Measurements from ENCODE around the gene RFC3.

Gene RFC3

GRCh38 chr13:33868343-33868994, 50.5 kb downstream of the RFC3 start:
- no peak for DNase-seq (ENCODE audit: low read depth)

DNA sequence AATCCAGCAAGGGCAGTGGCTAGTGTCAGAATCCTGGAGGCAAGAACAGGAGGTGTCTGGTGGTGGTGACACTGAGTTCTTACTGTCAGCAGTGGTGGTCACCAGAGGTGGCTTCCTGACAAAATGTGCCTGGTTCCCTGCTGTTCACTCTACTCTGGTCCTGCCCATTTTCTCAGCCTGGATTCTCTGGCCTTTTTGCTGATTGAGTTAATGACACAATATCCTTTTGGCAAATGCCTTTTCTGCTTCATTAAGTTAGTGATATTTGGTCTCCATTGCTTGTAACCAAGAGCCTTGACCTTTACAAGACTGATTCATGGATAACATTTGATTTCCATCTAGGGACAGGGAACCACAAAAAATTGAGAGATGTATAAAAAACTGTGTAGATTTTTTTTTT, 51.1 kb downstream of the RFC3 start:
- no peak for DNase-seq (ENCODE audit: low read depth)

DNA sequence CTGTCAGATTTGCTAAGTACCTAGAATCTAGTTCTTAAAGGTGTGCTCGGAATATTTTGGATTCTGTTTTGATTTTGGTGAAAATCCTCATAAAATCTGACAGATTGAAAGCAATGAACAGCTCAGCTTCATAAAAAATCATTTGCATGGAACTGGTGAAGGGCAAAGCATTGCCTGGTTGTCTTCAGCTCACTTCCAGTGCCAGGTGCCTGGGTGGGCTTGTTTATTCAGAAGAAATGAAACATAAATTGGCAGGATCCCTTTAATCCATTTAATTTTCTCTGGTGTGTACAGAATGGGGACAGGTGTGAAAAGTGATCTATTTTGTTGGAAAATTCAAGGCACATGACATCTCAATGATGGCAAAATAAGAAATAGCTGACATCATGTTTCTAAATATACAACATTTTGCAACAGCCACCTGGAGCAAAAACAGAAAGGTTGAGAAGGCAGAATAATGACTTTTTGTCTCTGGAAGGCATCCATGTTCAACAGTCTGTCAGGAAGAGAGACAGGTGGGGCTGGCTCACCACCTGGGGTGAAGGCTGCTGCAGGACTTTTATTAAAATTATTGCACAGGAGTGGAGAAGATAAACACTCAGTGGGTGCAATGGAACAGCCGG, 52.2 kb downstream of the RFC3 start:
- no peak for DNase-seq (ENCODE audit: low read depth)

DNA sequence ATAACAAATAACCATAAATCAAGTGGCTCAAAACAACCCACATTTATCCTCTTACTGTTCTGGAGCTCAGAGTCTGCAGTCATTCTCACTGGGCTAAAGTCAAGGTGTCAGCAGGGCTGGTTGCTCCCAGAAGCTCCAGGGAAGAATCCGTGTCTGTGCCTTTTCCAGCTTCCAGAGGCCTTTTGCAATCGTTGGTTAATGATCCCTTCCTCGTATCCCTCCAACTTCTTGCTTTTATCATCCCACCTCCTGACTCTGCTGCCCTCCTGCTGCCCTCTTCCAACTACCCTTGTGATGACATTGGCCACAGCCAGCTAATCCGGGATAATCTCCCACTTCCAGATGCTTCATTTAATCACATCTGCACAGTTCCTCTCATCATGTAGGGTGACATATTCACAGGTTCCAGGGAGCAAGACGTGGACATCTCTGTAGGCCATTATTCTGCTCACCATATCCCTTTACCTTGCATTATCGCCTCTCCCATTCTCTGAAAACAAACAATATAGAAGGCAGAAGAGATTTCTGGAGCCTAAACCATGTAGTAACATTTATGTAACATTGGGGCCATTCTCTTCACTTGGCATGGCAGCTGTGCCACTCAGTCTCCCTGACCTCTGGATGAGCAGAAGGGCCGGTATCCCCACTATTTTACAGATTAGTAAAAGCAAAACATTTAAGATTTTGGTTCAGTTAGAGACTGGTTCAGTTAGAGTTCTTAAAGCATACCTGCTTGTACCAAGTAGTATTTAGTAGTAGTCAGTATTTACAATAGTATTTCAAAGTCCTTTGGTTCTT, 53.5 kb downstream of the RFC3 start:
- no peak for DNase-seq (ENCODE audit: low read depth)

GRCh38 chr13:33872005-33872351, 54.0 kb downstream of the RFC3 start:
- DNase-seq (ENCODE audit: low read depth), result no peak

GRCh38 chr13:33873251-33873908, 55.4 kb downstream of the RFC3 start:
- DNase-seq (ENCODE audit: low read depth), result no peak

DNA sequence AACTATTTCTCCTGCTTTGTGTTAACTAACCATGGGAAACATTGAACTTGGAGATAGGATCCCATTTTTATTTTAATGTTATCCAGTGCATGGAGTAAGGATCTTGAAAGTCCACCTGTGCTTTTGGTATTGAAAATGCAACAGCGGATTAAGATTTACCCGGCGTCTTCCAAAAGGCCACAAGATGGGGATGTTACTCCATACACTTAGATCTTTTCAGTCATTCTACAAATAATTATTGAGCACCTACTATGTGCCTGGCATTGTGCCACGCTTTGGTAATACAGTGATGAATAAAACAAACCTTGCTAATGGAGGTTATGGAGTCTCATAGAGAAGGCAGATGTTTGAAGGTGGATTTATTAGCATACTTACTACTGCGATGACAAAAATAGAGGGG, 56.9 kb downstream of the RFC3 start:
- no peak for DNase-seq (ENCODE audit: low read depth)

GRCh38 chr13:33875618-33876401, 57.9 kb downstream of the RFC3 start:
- no peak for DNase-seq (ENCODE audit: low read depth)

- DNase-seq (ENCODE audit: low read depth), result no peak
Observed at GRCh38 chr13:33876716-33877394, 58.9 kb downstream of the RFC3 start.

- DNase-seq (ENCODE audit: low read depth), result no peak
Observed at GRCh38 chr13:33879118-33879517, 61.2 kb downstream of the RFC3 start.

DNA sequence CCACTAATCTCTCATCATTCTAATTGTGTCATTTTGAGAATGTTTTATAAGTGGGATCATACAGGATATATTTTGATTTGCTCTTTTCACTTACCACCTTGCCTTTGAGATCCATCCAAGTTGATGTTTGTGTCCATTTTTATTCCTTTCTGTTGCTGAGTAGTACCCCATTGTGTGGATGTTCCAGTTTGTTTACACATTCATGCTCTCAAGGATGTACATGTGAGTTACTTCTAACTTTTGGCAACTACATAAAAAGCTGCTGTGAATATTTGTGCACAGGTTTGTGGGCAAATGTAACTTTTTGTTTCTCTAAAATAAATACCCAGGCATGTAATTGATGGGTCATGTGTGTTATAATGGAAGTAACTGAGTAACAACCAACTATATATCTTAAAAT, 64.9 kb downstream of the RFC3 start:
- DNase-seq (ENCODE audit: low read depth), result no peak

GRCh38 chr13:33884531-33885220, 66.7 kb downstream of the RFC3 start:
- DNase-seq (ENCODE audit: low read depth), result no peak
